Measurements from ENCODE around the gene SEMA5B. TPM values are rescaled to one million over a fixed set of nuclear protein-coding genes. Genes with fewer than 3 reads are reported as not detected.

The SEMA5B gene
- total and polyA plus RNA-seq, 2 donors (not counting 3 experiments of a cell fraction or from before 2014, with no cell fraction given): 0.07 TPM; not detected in 1

- H3K9ac ChIP-seq (replicated peaks; ENCODE audit: extremely low read depth, insufficient read depth, low read length): no peak overlapping the region
- dilution Hi-C loops (cut with MboI; ENCODE audit: extremely low pct_ligation_motif_present, low sequenced_read_pairs): no loop called here
- H3K9me3 ChIP-seq (replicated peaks; ENCODE audit: control insufficient read depth, insufficient read depth, low read length): no peaks in the 10 kb centered on the region
- H2AFZ ChIP-seq (ENCODE audit: low read depth, low read length): no peak overlapping the region
- no peaks in the 10 kb centered on the region for H3K9me1 ChIP-seq (replicated peaks; ENCODE audit: control insufficient read depth, extremely low read depth, insufficient read depth, low read length)
- H3K27me3 ChIP-seq (ENCODE audit: control insufficient read depth in 2 of 2, insufficient read depth in 2 of 2, low read length in 2 of 2): peaks cover 47 to 61% of the 10 kb centered on the region in 2 experiments
- FAIRE-seq: no peak
- no peak overlapping the region for H3K4me3 ChIP-seq (replicated peaks in 1 of 3; ENCODE audit: insufficient read depth in 1 of 3, low read depth in 1 of 3, low read length in 3 of 3)
- BruUV-seq (replicated peaks): no TSS peak
- intact Hi-C loops (cut with micrococcal nuclease): no loop called here
- H3K27ac ChIP-seq (ENCODE audit: insufficient read depth, low read depth, low read length): no peak overlapping the region
- ChIA-PET CTCF (interaction anchor here (1.0 to 1.1 kb wide), 2 partner anchors 8 to 10 kb away, joined by 3 read pairs; no protein-coding TSS in a partner anchor), POLR2A (no interaction called here)
- no peak for TF ChIP-seq POLR2A (IDR thresholded peaks at IDR 0.05; ENCODE audit: low read depth, low read length)
- no peak for TF ChIP-seq JUN (IDR thresholded peaks at IDR 0.05; ENCODE audit: borderline replicate concordance, insufficient read depth, insufficient read length, low read depth)
- no peak for TF ChIP-seq MAX (IDR thresholded peaks at IDR 0.05; ENCODE audit: insufficient read depth, insufficient read length)
- no peak for TF ChIP-seq EZH2 (IDR thresholded peaks at IDR 0.05; ENCODE audit: borderline replicate concordance, low read depth, low read length, severe bottlenecking)
- TF ChIP-seq FOS (IDR thresholded peaks at IDR 0.05; ENCODE audit: borderline replicate concordance, insufficient read depth, low read length): no peak
- TF ChIP-seq POLR2AphosphoS5 (IDR thresholded peaks at IDR 0.05; ENCODE audit: insufficient read depth, low read depth, low read length): no peak
- TF ChIP-seq MYC (IDR thresholded peaks at IDR 0.05; ENCODE audit: low read depth, low read length): no peak
- TF ChIP-seq GATA2 (IDR thresholded peaks at IDR 0.05; ENCODE audit: insufficient read depth, insufficient read length, low read depth, low read length): no peak
- TF ChIP-seq CTCF (IDR thresholded peaks at IDR 0.05; ENCODE audit: extremely low read depth in 1 of 2, insufficient read depth in 1 of 2, low read depth in 1 of 2, low read length in 2 of 2): no peak
- no peaks in the 10 kb centered on the region for H3K79me2 ChIP-seq (ENCODE audit: control insufficient read depth, insufficient read depth, low read length)
- no peaks in the 10 kb centered on the region for H4K20me1 ChIP-seq (replicated peaks; ENCODE audit: control insufficient read depth, extremely low read depth, insufficient read depth, low read length)
- H3K36me3 ChIP-seq (ENCODE audit: control insufficient read depth in 2 of 2, extremely low read depth in 1 of 2, insufficient read depth in 2 of 2, low read length in 2 of 2): no peaks in the 10 kb centered on the region
- no peak for DNase-seq (ENCODE audit: low read depth, low spot score)
- H3K4me2 ChIP-seq (ENCODE audit: insufficient read depth, low read length): no peak overlapping the region
- no peaks in the 10 kb centered on the region for H3K4me1 ChIP-seq (ENCODE audit: control insufficient read depth, extremely low read depth, insufficient read depth, low read length)
These were observed 6.9 kb downstream of the SEMA5B start for GRCh38 chr3:123020709-123021108.

Data from endothelial cell of umbilical vein (primary cell).